ENCODE results near the gene SLCO3A1.

Gene SLCO3A1

DNA sequence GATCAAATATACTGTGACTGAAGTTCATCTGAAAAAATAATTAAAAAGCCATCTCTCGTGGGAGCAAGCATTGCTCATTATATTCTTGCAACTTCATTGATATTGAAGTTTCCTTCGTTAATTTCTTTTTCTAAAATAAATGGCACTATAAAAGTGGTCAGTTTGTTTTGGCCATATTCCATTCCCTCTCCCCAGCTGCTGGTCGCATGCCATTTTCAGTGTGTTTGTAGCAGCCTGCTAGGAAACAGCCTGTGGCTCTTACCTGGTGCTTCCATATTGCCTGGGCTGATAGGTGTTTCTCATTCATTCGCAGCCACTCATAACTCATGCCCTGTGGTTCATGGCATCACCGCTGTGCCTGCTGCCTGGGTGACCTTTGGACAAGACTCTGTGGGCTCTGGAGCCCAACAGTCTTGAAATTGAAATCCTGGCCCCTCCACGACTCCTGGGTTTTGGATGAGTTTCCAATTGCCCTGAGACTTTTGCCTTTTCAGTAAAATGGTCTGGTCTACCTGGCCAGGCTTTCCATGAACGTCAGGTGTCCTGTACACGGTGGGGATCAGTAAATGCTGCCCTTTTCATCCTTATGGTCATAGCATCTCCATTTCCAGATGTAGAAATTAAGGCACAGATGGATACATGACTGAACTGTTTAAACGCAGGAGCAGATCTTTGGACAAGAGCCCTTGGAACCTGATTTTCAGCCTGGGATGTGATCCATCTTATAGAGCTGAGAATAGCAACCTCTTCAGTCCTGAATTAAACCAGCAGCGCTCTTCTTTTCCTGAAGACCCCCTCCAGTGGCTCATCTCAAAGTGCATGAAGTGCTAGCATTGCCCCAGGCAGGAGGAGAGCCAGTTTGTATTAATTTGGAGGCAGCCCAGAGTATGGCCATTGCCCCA lies 69.4 kb downstream of the SLCO3A1 start:
- H3K4me3 ChIP-seq (ENCODE audit: low read depth, low read length): no peak overlapping the region
- no peak for TF ChIP-seq CTCF (IDR thresholded peaks at IDR 0.05; ENCODE audit: low read depth, low read length, missing control alignments)
- DNase-seq (ENCODE audit: low read depth): no peak

DNA sequence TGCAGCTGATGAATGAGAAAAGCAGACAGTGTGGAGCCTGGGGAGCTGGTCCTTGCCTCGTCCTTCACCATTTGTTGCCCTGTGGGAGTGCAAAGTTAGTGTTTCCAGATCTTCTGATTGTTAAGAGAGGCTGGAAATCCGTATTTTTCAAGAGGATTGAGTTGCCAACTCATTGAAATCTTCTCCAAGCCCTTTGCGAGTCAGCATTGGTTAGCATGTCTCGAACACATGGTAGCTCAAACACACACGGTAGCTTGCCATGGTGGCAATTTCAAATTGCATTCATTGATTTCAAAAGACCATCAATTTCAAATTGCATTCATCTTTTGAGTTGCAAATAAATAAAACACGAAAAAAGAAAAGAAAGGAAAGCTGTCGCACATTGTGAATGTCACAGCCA lies 70.7 kb downstream of the SLCO3A1 start:
- no peak for DNase-seq (ENCODE audit: low read depth)
- H3K4me3 ChIP-seq (ENCODE audit: low read depth, low read length): no peak overlapping the region
- TF ChIP-seq CTCF (IDR thresholded peaks at IDR 0.05; ENCODE audit: low read depth, low read length, missing control alignments): no peak

- TF ChIP-seq CTCF (IDR thresholded peaks at IDR 0.05; ENCODE audit: low read depth, low read length, missing control alignments): no peak
- no peak overlapping the region for H3K4me3 ChIP-seq (ENCODE audit: low read depth, low read length)
- no peak for DNase-seq (ENCODE audit: low read depth)
Observed at GRCh38 chr15:91924837-91925495, 71.5 kb downstream of the SLCO3A1 start.

DNA sequence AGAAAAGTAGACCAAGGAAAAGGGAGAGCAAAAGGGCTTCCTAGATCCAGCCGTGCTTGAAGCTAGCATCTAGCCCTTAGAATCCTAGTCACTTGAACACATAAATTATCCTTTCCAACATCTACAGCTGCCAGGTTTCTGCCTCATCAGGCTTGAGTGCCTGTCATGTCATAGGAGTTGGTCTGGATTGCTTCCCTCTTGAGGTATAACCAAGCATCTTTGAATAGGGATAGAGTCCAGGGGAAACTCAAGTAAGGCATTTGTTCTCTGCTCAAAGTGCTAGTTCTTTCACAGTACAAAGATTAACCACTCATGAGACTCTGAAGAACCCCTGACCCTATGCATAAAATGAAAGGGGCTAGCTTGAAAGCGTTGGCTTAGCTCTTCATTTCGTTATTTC lies 72.3 kb downstream of the SLCO3A1 start:
- DNase-seq (ENCODE audit: low read depth): no peak
- no peak for TF ChIP-seq CTCF (IDR thresholded peaks at IDR 0.05; ENCODE audit: low read depth, low read length, missing control alignments)
- H3K4me3 ChIP-seq (ENCODE audit: low read depth, low read length): no peak overlapping the region

GRCh38 chr15:91926908-91927270 lies 73.4 kb downstream of the SLCO3A1 start:
- H3K4me3 ChIP-seq (ENCODE audit: low read depth, low read length): no peak overlapping the region
- DNase-seq (ENCODE audit: low read depth): no peak
- TF ChIP-seq CTCF (IDR thresholded peaks at IDR 0.05; ENCODE audit: low read depth, low read length, missing control alignments): no peak

DNA sequence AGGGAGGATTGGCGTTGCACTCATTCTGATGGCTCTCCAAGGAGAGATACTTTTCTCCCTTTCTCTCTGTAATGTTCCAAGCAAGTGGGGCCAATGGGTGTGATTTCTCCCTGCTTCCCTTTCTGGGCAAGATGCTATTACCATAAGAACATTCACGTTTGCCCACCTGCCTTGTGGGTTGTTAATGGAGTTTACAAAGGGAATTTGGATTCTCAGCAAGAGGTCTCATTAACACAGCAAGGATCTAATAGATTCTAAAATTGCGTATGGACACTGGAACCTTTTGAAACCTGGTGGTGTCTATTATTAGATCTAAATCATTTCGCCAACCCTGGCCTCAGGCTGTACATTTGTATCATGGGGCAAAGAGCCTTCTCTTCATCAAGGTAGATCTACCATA lies 74.1 kb downstream of the SLCO3A1 start:
- no peak overlapping the region for H3K4me3 ChIP-seq (ENCODE audit: low read depth, low read length)

More for the DNA sequence above, 74.1 kb downstream of the SLCO3A1 start:
- TF ChIP-seq CTCF (IDR thresholded peaks at IDR 0.05; ENCODE audit: low read depth, low read length, missing control alignments): no peak
- no peak for DNase-seq (ENCODE audit: low read depth)
